ENCODE data around the gene MX1. TPM values are rescaled to one million over a fixed set of nuclear protein-coding genes. Genes with fewer than 3 reads are reported as not detected.

Gene MX1
- total RNA-seq, 4 donors from 2014 or later, result 27.3 to 82.2 (median 61.9) TPM

DNA sequence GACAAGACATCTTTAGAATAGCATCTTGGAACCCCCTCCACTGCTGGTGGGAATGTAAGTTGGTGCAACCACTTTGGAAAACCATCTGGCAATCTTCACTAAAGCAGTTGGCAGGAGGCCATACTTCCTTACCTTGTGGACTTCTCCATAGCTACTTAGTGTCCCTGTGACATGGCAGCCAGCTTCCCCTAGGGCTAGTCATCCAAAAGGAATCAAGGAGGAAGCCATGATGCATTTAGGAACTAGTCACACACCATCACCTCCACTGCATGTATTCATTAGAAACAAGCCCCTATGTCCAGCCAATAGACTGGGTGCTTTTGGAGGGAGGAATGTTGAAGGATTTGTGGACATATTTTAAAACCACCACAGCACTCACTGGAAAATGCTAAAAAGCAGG is 44.3 kb upstream of the MX1 start:
- Histone ChIP-seq H3K4me1 (no peaks in the 10 kb centered on the region), H3K27ac (no peak overlapping the region), H3K4me3 (no peak overlapping the region), H3K36me3 (no peaks in the 10 kb centered on the region), H3K9me3 (no peaks in the 10 kb centered on the region), H3K27me3 (no peaks in the 10 kb centered on the region)
- in situ Hi-C loops (cut with MboI; ENCODE audit: low pct_ligation_motif_present in 1 of 4, low pct_unique_long_range_greater_than_20kb in 1 of 4, low sequenced_read_pairs in 3 of 4), result no loop called here
- no peak for TF ChIP-seq POLR2AphosphoS5 (IDR thresholded peaks at IDR 0.05)
- TF ChIP-seq EP300 (IDR thresholded peaks at IDR 0.05; ENCODE audit: low read depth), result no peak
- TF ChIP-seq CTCF (IDR thresholded peaks at IDR 0.05), result no peak
- TF ChIP-seq POLR2A (IDR thresholded peaks at IDR 0.05), result no peak
- DNase-seq, result no peak
- intact Hi-C loops (cut with DNase I; ENCODE audit: low total_unique reads), result no loop called here

- H3K36me3 ChIP-seq, result no peaks in the 10 kb centered on the region
- TF ChIP-seq CTCF (IDR thresholded peaks at IDR 0.05) (no peak), POLR2A (IDR thresholded peaks at IDR 0.05) (no peak), POLR2AphosphoS5 (IDR thresholded peaks at IDR 0.05) (no peak), EP300 (IDR thresholded peaks at IDR 0.05; ENCODE audit: low read depth) (no peak)
- no peaks in the 10 kb centered on the region for H3K4me1 ChIP-seq
- in situ Hi-C loops (cut with MboI; ENCODE audit: low pct_ligation_motif_present in 1 of 4, low pct_unique_long_range_greater_than_20kb in 1 of 4, low sequenced_read_pairs in 3 of 4) (no loop called here), intact Hi-C loops (cut with DNase I; ENCODE audit: low total_unique reads) (no loop called here)
- peak overlapping the region in 1 of 4 donors; percentile 5 for H3K27ac ChIP-seq
- WGBS, 2 donors (ENCODE audit: low coverage in 1 of 2), result 93 to 97% methylated on average over 10 to 14 of the region's 14 CpGs
- H3K27me3 ChIP-seq, result no peaks in the 10 kb centered on the region
- H3K4me3 ChIP-seq, result no peak overlapping the region
- H3K9me3 ChIP-seq, result no peaks in the 10 kb centered on the region
- no peak for DNase-seq
Measured at GRCh38 chr21:41387042-41387819, 38.8 kb upstream of the MX1 start.

- 88 to 91% methylated on average over 2 to 8 of the region's 8 CpGs for WGBS, 2 donors (ENCODE audit: low coverage in 1 of 2)
- peak overlapping the region in 1 of 4 donors; percentile 5 for H3K27ac ChIP-seq
- in situ Hi-C loops (cut with MboI; ENCODE audit: low pct_ligation_motif_present in 1 of 4, low pct_unique_long_range_greater_than_20kb in 1 of 4, low sequenced_read_pairs in 3 of 4) (no loop called here), intact Hi-C loops (cut with DNase I; ENCODE audit: low total_unique reads) (no loop called here)
- TF ChIP-seq CTCF (IDR thresholded peaks at IDR 0.05) (no peak), POLR2A (IDR thresholded peaks at IDR 0.05) (no peak), EP300 (IDR thresholded peaks at IDR 0.05; ENCODE audit: low read depth) (no peak), POLR2AphosphoS5 (IDR thresholded peaks at IDR 0.05) (no peak)
- H3K4me1 ChIP-seq, result no peaks in the 10 kb centered on the region
- no peak overlapping the region for H3K4me3 ChIP-seq
- H3K27me3 ChIP-seq, result no peaks in the 10 kb centered on the region
- no peak for DNase-seq
- H3K36me3 ChIP-seq, result no peaks in the 10 kb centered on the region
- H3K9me3 ChIP-seq, result no peaks in the 10 kb centered on the region
Measured at GRCh38 chr21:41387824-41388223, 38.2 kb upstream of the MX1 start.

GRCh38 chr21:41388259-41388658 is 37.8 kb upstream of the MX1 start:
- H3K27ac ChIP-seq, result no peak overlapping the region
- TF ChIP-seq CTCF (IDR thresholded peaks at IDR 0.05) (no peak), EP300 (IDR thresholded peaks at IDR 0.05; ENCODE audit: low read depth) (no peak), POLR2A (IDR thresholded peaks at IDR 0.05) (no peak), POLR2AphosphoS5 (IDR thresholded peaks at IDR 0.05) (no peak)
- H3K27me3 ChIP-seq, result no peaks in the 10 kb centered on the region
- no peak overlapping the region for H3K4me3 ChIP-seq
- H3K9me3 ChIP-seq, result no peaks in the 10 kb centered on the region
- DNase-seq, result no peak
- H3K36me3 ChIP-seq, result no peaks in the 10 kb centered on the region
- in situ Hi-C loops (cut with MboI; ENCODE audit: low pct_ligation_motif_present in 1 of 4, low pct_unique_long_range_greater_than_20kb in 1 of 4, low sequenced_read_pairs in 3 of 4) (no loop called here), intact Hi-C loops (cut with DNase I; ENCODE audit: low total_unique reads) (no loop called here)
- WGBS, 2 donors (ENCODE audit: low coverage in 1 of 2), result 97% methylated on average over 14 of the region's 14 CpGs; no CpG with 5 or more reads in 1 of the 2 donors
- no peaks in the 10 kb centered on the region for H3K4me1 ChIP-seq
